Measurements from ENCODE around the gene NPVF. TPM values are rescaled to one million over a fixed set of nuclear protein-coding genes. Genes with fewer than 3 reads are reported as not detected.

Gene NPVF
- total RNA-seq, 6 donors from 2014 or later = not detected

DNA sequence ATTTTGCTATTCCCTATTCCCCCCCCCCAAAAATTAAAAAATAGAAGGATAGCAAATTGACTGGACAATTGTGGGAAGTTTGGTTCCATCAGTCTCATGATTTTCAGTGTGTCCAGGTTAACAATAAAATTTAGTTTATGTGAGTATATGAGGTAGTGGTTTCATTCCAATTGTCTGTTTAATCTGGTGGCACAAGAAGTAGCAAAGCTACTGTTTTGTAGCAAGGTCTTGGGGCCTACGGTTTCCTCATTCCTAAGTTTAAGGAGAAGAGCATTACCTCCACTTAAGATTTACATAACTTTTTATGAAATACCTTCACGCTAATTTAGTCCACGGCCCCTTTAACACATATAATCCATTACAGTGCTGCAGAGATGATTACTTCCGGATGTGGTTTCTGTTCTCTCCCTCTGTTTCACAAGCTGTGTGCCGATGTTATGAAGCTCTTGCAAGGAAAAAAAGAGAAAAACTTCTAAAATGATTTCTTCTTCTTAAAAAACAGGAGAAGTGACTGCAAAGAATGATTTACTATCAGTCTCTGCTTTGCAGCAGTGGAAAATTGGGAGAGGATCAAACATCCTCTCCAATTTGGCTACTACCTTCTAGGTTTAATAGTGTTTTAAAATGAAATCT is 32.7 kb upstream of the NPVF start:
- WGBS, 2 donors = 17 to 32% methylated on average over 5 of the region's 5 CpGs
- peaks cover 0 to 6% (median 3%) of the 10 kb centered on the region in 4 donors for H3K4me1 ChIP-seq
- ATAC-seq (ENCODE audit: low FRiP score in 2 of 2) (peak in 1 of 2 donors; percentile 72), DNase-seq (no peak)
- no peaks in the 10 kb centered on the region for H3K27me3 ChIP-seq
- H3K9me3 ChIP-seq = no peaks in the 10 kb centered on the region
- H3K27ac ChIP-seq = no peak overlapping the region
- no peaks in the 10 kb centered on the region for H3K36me3 ChIP-seq
- H3K4me3 ChIP-seq = no peak overlapping the region
- no peak for TF ChIP-seq POLR2AphosphoS5 (IDR thresholded peaks at IDR 0.05)
- TF ChIP-seq, protein P1, sequence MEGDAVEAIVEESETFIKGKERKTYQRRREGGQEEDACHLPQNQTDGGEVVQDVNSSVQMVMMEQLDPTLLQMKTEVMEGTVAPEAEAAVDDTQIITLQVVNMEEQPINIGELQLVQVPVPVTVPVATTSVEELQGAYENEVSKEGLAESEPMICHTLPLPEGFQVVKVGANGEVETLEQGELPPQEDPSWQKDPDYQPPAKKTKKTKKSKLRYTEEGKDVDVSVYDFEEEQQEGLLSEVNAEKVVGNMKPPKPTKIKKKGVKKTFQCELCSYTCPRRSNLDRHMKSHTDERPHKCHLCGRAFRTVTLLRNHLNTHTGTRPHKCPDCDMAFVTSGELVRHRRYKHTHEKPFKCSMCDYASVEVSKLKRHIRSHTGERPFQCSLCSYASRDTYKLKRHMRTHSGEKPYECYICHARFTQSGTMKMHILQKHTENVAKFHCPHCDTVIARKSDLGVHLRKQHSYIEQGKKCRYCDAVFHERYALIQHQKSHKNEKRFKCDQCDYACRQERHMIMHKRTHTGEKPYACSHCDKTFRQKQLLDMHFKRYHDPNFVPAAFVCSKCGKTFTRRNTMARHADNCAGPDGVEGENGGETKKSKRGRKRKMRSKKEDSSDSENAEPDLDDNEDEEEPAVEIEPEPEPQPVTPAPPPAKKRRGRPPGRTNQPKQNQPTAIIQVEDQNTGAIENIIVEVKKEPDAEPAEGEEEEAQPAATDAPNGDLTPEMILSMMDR (IDR thresholded peaks at IDR 0.05) = no peak
- no peak for TF ChIP-seq POLR2A (IDR thresholded peaks at IDR 0.05)
- TF ChIP-seq EP300 (IDR thresholded peaks at IDR 0.05) = no peak

DNA sequence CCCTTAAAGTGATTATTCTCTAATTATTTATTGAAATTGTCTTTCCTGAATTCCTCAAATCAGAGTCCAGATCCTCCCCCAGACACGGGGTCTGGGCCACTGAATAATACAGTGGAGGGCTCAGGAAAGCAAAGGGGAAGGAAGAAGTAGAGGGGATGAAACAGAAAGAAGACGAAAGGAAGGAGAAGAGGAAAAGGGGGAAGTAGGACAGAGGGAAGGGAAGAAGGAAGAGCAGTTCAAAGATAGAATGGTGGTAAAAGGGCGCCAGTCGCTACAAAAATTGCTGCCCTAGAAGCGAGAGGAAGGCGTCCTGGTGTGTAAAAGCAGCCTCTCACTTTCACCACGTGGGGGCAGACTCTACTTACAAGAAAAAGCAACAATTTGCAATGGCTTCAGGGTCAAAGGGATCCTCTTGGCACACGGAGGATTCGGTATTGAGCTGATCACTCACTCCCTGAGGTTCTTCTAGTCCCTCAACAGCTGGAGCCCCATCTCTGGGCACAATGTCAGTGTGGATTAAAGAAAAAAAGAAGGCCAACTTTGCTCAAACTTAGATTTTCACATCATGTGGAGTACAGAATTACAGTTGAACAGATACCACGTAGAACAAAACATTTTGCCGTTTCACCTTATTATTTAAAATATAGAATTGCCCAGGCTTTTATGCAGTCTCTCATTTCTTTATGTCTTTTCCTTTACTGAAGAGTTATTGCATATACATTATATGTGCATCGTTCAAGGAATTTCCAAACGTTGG is 31.4 kb upstream of the NPVF start:
- no peak for TF ChIP-seq POLR2AphosphoS5 (IDR thresholded peaks at IDR 0.05)
- TF ChIP-seq, protein P1 (IDR thresholded peaks at IDR 0.05) = peak; percentile 52 to 78 (median 71)
- peak in 1 of 2 donors; percentile 69 for DNase-seq
- H3K27ac ChIP-seq = no peak overlapping the region
- no peak overlapping the region for H3K4me3 ChIP-seq
- 28 to 31% methylated on average over 13 of the region's 13 CpGs for WGBS, 2 donors
- H3K9me3 ChIP-seq = no peaks in the 10 kb centered on the region
- peaks cover 0 to 6% (median 3%) of the 10 kb centered on the region in 4 donors for H3K4me1 ChIP-seq
- H3K27me3 ChIP-seq = no peaks in the 10 kb centered on the region
- H3K36me3 ChIP-seq = no peaks in the 10 kb centered on the region
- ATAC-seq (ENCODE audit: low FRiP score in 2 of 2) = peak in 1 of 2 donors; percentile 87

DNA sequence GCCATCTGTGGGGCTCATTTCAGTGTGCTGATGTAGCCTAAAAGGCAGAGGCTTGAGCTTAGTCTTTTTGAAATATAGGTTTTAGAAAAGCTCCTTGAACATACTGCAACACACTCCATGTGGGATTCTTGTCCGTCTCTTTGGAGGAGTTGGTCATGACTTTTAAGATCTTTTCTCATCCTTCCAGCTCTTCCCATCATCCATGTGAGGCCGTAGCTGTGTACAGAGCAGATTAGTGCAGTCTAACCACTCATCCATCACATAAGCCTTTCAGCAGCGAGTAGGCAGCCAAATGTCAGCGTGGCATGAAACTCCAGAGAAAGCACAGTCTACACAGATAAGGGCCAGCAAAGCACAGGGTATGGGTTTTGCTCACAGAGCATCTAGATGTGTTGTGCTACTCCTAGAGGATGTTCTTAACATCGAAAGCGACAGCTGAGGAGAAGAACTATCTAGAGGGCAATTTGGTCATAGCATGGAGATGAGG is 28.1 kb upstream of the NPVF start:
- ATAC-seq (ENCODE audit: low FRiP score in 2 of 2) = no peak
- WGBS, 2 donors = 82 to 91% methylated on average over 6 of the region's 6 CpGs

GRCh38 chr7:25255611-25256332 is 27.5 kb upstream of the NPVF start:
- DNase-seq (no peak), ATAC-seq (ENCODE audit: low FRiP score in 2 of 2) (no peak)

More for the DNA sequence above, 28.1 kb upstream of the NPVF start:
- Histone ChIP-seq H3K27me3 (no peaks in the 10 kb centered on the region), H3K4me1 (peaks cover 0 to 6% (median 3%) of the 10 kb centered on the region in 4 donors), H3K9me3 (no peaks in the 10 kb centered on the region), H3K27ac (no peak overlapping the region), H3K36me3 (no peaks in the 10 kb centered on the region), H3K4me3 (no peak overlapping the region)
- TF ChIP-seq POLR2A (IDR thresholded peaks at IDR 0.05) (no peak), EP300 (IDR thresholded peaks at IDR 0.05) (no peak)
- TF ChIP-seq, protein P1 (IDR thresholded peaks at IDR 0.05) = no peak
- no peak for DNase-seq

More at GRCh38 chr7:25255611-25256332, 27.5 kb upstream of the NPVF start:
- H3K27ac ChIP-seq = no peak overlapping the region
- H3K4me3 ChIP-seq = no peak overlapping the region
- H3K36me3 ChIP-seq = no peaks in the 10 kb centered on the region
- H3K4me1 ChIP-seq = peaks cover 0 to 6% (median 1%) of the 10 kb centered on the region in 4 donors
- TF ChIP-seq, protein P1 (IDR thresholded peaks at IDR 0.05) = no peak
- TF ChIP-seq EP300 (IDR thresholded peaks at IDR 0.05) = no peak
- no peak for TF ChIP-seq POLR2A (IDR thresholded peaks at IDR 0.05)
- TF ChIP-seq POLR2AphosphoS5 (IDR thresholded peaks at IDR 0.05) = no peak
- no peaks in the 10 kb centered on the region for H3K9me3 ChIP-seq
- no peaks in the 10 kb centered on the region for H3K27me3 ChIP-seq
- WGBS, 2 donors = 88 to 89% methylated on average over 7 of the region's 7 CpGs
